NCI-H748 (cell line): ENCODE results near the gene ATP13A1.
"Not testable (repeated sequence)": the region's sequence is repeated elsewhere in the genome, so short reads cannot be mapped to it uniquely, and the experiment has no call there.

ENCODE experiments used
- DNase-seq: peaks from one replicate; lab custom pipeline; 2025; ENCODE audit not compliant: unreplicated experiment; lab: John Stamatoyannopoulos, UW

Gene ATP13A1

GRCh38 chr19:19624032-19624570, 39.4 kb downstream of the ATP13A1 start:
- DNase-seq: no peak

- DNase-seq: no peak
Observed at GRCh38 chr19:19623383-19623782, 40.1 kb downstream of the ATP13A1 start.

GRCh38 chr19:19619849-19620210, 43.6 kb downstream of the ATP13A1 start:
- DNase-seq: no peak

GRCh38 chr19:19619181-19619848, 44.2 kb downstream of the ATP13A1 start:
- peak; percentile 48 for DNase-seq

- peak; percentile 99 for DNase-seq
Observed at GRCh38 chr19:19618219-19619051, 45.0 kb downstream of the ATP13A1 start, which contains the start of gene PBX4. PBX4 (minus strand) TSS chr19:19618687; CDS start chr19:19618629, 58 bp downstream.

GRCh38 chr19:19615086-19615485, 48.4 kb downstream of the ATP13A1 start:
- no peak for DNase-seq

- no peak for DNase-seq
Observed at GRCh38 chr19:19613506-19613905, 50.0 kb downstream of the ATP13A1 start.

GRCh38 chr19:19610376-19611202, 52.9 kb downstream of the ATP13A1 start:
- DNase-seq: no peak

- not testable (repeated sequence) for DNase-seq
Observed at GRCh38 chr19:19606686-19607085, 56.8 kb downstream of the ATP13A1 start.

GRCh38 chr19:19606021-19606420, 57.5 kb downstream of the ATP13A1 start:
- DNase-seq: no peak

- DNase-seq: no peak
Observed at GRCh38 chr19:19602713-19603324, 60.7 kb downstream of the ATP13A1 start.

- DNase-seq: no peak
Observed at GRCh38 chr19:19602136-19602712, 61.3 kb downstream of the ATP13A1 start.

GRCh38 chr19:19600793-19601330, 62.6 kb downstream of the ATP13A1 start:
- no peak for DNase-seq

GRCh38 chr19:19598728-19599451, 64.6 kb downstream of the ATP13A1 start:
- DNase-seq: not testable (repeated sequence)

GRCh38 chr19:19597809-19598306, 65.6 kb downstream of the ATP13A1 start:
- no peak for DNase-seq
